Activated CD8-positive, alpha-beta memory T cell treated with anti-CD3 and anti-CD28 coated beads for 4 hours (primary cell): ENCODE measurements around the gene ADORA2B.
"Not testable (repeated sequence)": the region's sequence is repeated elsewhere in the genome, so short reads cannot be mapped to it uniquely, and the experiment has no call there.

Experiments
- DNase-seq, 2 donors: peaks; one replicate each; pipeline ENCODE4 v3.0.0-alpha.2; 2020; ENCODE audit warnings: low read depth in 2 of 2

The ADORA2B gene

DNA sequence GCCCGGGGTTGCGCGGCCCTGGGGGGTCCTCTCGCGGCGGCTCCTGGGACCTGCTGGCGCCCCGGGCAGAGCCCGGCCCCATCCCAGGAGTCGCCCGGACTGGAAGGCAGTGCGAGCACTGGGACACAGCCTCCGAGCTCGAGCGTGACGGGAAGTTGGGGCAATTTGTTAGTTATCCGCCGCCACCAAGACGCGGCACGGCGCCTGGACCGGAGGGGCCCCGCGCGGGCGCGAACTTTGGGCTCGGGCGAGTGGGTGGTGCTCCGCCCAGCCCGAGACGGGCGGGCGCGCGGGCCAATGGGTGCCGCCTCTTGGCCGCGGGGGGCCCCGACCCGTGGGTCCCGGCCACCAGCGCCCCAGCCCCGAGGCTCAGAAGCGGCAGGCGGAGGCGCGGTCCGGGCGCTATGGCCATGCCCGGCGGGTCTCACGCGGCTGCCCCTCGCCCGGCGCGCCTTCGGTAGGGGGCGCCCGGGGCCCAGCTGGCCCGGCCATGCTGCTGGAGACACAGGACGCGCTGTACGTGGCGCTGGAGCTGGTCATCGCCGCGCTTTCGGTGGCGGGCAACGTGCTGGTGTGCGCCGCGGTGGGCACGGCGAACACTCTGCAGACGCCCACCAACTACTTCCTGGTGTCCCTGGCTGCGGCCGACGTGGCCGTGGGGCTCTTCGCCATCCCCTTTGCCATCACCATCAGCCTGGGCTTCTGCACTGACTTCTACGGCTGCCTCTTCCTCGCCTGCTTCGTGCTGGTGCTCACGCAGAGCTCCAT is at the start of gene ADORA2B:
Gene ADORA2B, plus strand, starts transcription at position 372 of the 768 bp plus-strand sequence. Its CDS starts 119 bp downstream, at position 491.
- peak; percentile 18 to 20 for DNase-seq

GRCh38 chr17:15896277-15896676 is 48.7 kb upstream of the ADORA2B start:
- no peak for DNase-seq

- no peak for DNase-seq
Observed at GRCh38 chr17:15896834-15897233, 48.1 kb upstream of the ADORA2B start.

DNA sequence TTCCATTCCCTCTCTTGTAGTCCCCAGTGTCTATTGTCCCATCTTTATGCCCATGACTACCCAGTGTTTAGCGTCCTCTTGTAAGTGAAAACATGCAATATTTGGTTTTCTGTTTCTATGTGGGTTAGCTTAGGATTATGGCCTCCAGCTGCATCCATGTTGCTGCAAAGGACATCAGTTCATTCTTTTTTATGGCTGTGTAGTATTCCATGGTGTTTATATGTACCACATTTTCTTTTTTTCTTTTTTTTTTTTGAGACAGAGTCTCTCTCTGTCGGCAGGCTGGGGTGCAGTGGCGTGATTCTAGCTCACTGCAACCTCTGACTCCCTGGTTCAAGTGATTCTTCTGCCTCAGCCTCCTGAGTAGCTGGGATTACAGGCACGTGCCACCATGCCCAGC is 45.3 kb upstream of the ADORA2B start:
- not testable (repeated sequence) for DNase-seq

DNA sequence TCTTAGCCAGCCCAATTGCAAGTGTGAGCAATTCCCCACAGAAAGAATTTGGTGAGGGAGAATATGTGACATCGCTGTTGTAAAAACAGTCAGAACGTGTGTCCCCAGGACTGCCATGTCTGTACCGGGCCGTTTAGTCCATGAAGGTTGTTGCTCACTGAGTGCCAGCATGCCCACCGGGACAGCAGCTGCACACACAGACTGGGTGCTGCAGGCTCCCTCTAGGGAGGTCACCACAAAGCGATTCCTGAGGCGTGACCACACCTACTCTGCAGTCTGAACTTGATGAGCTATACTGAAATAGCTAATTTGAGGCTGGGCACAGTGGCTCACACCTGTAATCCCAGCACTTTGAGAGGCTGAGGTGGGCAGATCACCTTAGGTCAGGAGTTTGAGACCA is 44.1 kb upstream of the ADORA2B start:
- no peak for DNase-seq

- DNase-seq: not testable (repeated sequence)
Observed at GRCh38 chr17:15905236-15905635, 39.7 kb upstream of the ADORA2B start.

- no peak for DNase-seq
Observed at GRCh38 chr17:15907290-15907689, 37.6 kb upstream of the ADORA2B start.

DNA sequence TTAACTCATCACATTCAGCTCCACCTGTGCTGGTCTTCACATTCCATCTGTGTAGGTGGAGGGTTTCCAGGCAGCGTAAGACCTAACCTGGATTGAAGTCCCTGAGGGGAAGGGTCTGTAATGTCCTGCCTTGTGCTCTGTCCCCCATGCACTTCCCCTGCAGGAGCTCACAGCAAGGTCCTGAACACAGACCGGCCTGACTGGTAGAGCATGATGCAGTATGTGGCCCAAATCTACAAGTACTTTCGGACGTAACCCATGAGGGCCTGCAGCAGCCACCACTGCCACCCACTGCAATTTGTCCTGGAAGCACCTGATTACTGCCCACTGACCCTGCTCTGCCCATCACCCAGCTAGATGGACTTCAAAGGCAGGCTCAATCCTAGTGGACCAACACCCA is 36.6 kb upstream of the ADORA2B start:
- no peak for DNase-seq

- DNase-seq: no peak
Observed at GRCh38 chr17:15909481-15909991, 35.4 kb upstream of the ADORA2B start.

GRCh38 chr17:15910791-15911190 is 34.1 kb upstream of the ADORA2B start:
- no peak for DNase-seq

DNA sequence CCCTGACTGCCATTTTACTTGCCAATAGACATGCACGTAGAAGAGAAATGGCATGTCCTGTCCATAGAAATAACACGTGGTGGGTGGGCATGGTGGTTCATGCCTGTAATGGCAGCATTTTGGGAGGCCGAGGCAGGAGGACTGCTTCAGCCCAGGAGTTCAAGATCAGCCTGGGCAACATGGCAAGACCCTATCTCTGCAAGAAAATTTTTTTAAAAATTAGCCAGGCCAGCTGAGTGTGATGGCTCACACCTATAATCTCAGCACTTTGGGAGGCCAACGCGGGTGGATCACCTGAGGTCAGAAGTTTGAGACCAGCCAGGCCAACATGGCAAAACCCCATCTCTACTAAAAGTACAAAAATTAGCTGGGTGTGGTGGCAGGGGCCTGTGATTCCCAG is 33.2 kb upstream of the ADORA2B start:
- not testable (repeated sequence) for DNase-seq

- DNase-seq: no peak
Observed at GRCh38 chr17:15912416-15912955, 32.4 kb upstream of the ADORA2B start.

DNA sequence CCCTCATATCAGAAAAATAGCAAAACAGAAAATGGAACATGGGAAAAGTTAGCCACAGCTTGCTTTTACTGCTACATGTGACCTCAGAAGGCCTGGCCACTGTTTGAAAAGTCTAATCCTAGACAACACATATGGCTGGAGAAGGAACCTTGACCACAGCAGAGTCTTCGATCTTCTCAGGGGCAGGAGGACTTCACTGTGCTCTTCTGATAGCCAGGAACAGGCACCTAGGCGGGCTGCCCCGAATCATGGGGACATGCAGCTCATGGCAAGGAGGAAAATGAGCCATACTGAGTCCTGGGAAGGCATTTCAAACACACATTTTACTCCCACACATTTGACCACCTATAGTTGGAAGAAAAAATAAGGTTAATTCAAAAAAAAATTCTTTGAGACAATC is 31.1 kb upstream of the ADORA2B start:
- no peak for DNase-seq

- DNase-seq: no peak
Observed at GRCh38 chr17:15914400-15915170, 30.3 kb upstream of the ADORA2B start.

DNA sequence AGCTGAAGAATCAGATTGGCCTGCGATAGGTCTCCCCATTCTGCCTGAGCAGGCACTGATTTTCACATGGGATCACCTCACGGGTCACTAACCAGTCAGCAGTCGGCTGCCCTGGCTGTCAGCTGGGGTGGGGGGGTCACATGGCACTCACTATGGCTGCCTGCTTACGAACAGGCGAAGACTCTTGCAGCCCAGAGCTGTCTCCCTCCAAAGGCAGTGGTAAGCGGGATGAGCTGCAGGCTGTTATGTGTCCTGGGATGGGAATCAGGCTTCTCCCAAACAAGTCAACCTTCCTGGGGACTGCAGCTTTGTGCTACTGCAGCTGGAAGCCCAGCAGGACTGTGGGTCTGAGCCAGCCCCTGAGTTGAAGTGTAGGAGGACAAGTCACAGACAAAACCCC is 29.0 kb upstream of the ADORA2B start:
- no peak for DNase-seq

GRCh38 chr17:15917021-15917437 is 27.9 kb upstream of the ADORA2B start:
- DNase-seq: no peak

GRCh38 chr17:15917438-15918027 is 27.4 kb upstream of the ADORA2B start:
- no peak for DNase-seq

DNA sequence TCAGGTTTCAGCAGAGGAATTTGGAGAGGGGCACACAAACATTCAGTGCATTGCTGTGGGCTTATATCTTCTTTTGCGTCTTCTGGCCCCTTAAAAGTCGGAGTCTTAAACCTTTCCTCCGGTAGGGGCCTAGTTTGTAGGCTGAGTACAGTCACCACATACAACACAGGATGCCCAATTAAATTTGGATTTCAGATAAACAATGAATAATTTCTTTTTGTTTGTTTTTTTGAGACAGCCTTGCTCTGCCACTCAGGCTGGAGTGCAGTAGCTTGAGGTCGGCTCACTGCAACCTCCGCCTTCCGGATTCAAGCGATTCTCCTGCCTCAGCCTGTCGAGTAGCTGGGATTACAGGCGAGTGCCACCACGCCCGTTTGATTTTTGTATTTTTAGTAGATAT is 26.7 kb upstream of the ADORA2B start:
- DNase-seq: no peak

GRCh38 chr17:15918661-15919259 is 26.2 kb upstream of the ADORA2B start:
- DNase-seq: no peak

DNA sequence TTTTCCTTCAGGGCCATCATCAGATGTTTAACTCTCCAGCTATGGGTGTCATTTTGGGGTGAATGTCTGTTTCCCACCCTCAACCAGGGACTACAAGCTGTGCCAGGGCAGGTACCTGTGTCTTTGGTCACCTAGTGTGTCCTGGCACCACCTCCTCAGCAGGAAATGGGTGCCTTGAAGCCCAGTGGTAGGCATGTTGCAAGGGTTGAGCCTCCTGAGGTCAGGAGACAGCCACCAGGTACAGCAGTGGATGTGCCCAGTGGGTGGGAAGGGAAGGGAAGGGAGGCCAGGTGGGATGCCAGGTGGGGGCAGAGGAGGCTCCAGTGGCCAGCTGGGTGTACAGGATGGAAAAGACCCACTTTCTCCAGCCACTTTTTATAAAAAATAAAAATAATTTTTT is 25.5 kb upstream of the ADORA2B start:
- DNase-seq: no peak

- DNase-seq: no peak
Observed at GRCh38 chr17:15920758-15921239, 24.1 kb upstream of the ADORA2B start.

DNA sequence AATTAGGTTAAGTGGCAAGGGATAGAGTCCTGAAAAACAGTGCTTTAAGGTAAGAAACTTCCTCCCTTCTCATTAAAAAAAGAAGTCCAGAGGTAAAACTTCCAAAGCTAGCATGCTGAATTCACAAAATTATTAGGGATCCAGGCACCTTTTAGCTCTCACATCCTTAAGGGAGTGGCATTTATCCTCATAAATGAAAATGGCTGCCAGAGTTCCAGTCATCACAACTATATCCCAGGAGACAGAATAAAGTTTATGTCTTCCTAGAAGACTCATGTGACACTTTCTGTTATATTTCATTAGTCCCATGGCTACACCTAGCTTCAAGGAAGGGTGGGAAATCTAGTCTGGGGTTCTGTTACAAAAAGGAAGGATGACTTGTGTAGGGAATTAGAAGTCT is 23.3 kb upstream of the ADORA2B start:
- no peak for DNase-seq
